Measurements from ENCODE around the gene EYS.

GRCh38 chr6:64250126-64250525 is 1456.9 kb downstream of the EYS start:
- TF ChIP-seq CTCF (conservative IDR thresholded peaks at IDR 0.05; ENCODE audit: low read length), result no peak; the same call in 1 of the 2 replicates
- TF ChIP-seq EZH2phosphoT487 (IDR thresholded peaks at IDR 0.05; ENCODE audit: borderline replicate concordance), result no peak

Measured in Loucy (cell line).